Measurements from ENCODE around the gene FADS6.

DNA sequence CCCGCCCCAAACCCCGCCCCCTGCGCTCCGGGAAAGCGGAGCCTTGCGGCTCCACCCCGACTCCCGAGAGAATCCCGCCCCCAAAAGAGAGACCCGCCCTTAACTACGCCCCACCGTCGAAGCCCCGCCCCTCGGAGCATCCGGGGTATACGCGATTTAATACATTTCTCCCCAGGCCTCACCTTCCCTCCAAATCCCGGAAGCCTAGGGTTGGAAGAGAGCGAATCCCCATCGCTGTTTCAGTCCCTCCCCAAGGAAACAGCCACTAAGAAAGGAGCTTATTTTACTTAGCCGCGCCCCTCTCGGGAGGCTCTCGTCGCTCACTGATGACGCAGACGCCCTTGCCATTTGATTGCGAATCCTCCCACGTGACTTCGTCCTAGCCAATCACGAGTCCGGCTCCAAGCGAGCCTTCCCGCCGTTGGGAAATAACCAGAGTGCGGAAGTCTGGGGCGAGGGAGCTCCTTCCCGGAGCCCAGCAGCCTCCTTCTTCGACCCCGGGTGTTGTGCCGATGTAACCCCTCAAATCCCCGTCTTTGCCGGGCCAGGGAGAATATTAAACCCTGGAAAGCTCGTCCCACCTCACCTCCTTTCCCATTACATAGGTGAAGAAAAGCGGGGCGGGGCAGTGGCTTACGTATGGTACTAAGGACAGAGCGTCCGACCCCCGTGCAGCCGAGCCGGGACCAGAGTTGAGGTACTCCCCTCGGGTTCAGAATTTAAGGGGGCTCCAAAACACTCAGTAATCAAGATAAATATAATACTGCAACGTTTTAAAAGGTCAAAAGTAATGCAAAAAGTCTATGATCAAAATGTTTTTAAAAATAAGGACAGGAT lies 20.2 kb downstream of the FADS6 start:
- peak; percentile 86 for TF ChIP-seq POLR2A (IDR thresholded peaks at IDR 0.05; ENCODE audit: low read depth, low read length)
- TF ChIP-seq, protein P1, sequence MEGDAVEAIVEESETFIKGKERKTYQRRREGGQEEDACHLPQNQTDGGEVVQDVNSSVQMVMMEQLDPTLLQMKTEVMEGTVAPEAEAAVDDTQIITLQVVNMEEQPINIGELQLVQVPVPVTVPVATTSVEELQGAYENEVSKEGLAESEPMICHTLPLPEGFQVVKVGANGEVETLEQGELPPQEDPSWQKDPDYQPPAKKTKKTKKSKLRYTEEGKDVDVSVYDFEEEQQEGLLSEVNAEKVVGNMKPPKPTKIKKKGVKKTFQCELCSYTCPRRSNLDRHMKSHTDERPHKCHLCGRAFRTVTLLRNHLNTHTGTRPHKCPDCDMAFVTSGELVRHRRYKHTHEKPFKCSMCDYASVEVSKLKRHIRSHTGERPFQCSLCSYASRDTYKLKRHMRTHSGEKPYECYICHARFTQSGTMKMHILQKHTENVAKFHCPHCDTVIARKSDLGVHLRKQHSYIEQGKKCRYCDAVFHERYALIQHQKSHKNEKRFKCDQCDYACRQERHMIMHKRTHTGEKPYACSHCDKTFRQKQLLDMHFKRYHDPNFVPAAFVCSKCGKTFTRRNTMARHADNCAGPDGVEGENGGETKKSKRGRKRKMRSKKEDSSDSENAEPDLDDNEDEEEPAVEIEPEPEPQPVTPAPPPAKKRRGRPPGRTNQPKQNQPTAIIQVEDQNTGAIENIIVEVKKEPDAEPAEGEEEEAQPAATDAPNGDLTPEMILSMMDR (IDR thresholded peaks at IDR 0.05 in 2 of 3, conservative IDR thresholded peaks at IDR 0.05 in 1 of 3; ENCODE audit: control insufficient read depth in 2 of 3, extremely low read depth in 1 of 3, insufficient read depth in 1 of 3, low read depth in 3 of 3, low read length in 3 of 3), result no peak
- TF ChIP-seq BACH1 (IDR thresholded peaks at IDR 0.05; ENCODE audit: borderline replicate concordance), result peak; percentile 56; the same call in 1 of the 2 replicates
- TF ChIP-seq, protein P2, sequence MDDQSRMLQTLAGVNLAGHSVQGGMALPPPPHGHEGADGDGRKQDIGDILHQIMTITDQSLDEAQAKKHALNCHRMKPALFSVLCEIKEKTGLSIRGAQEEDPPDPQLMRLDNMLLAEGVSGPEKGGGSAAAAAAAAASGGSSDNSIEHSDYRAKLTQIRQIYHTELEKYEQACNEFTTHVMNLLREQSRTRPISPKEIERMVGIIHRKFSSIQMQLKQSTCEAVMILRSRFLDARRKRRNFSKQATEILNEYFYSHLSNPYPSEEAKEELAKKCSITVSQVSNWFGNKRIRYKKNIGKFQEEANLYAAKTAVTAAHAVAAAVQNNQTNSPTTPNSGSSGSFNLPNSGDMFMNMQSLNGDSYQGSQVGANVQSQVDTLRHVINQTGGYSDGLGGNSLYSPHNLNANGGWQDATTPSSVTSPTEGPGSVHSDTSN (IDR thresholded peaks at IDR 0.05; ENCODE audit: insufficient replicate concordance, low read depth, low read length), result no peak
- TF ChIP-seq USF1 (IDR thresholded peaks at IDR 0.05; ENCODE audit: borderline replicate concordance, extremely low read length, insufficient read depth, low read depth, low read length), result peak; percentile 94
- TF ChIP-seq SUZ12 (IDR thresholded peaks at IDR 0.05; ENCODE audit: unreplicated experiment), result no peak
- TF ChIP-seq, protein P3, sequence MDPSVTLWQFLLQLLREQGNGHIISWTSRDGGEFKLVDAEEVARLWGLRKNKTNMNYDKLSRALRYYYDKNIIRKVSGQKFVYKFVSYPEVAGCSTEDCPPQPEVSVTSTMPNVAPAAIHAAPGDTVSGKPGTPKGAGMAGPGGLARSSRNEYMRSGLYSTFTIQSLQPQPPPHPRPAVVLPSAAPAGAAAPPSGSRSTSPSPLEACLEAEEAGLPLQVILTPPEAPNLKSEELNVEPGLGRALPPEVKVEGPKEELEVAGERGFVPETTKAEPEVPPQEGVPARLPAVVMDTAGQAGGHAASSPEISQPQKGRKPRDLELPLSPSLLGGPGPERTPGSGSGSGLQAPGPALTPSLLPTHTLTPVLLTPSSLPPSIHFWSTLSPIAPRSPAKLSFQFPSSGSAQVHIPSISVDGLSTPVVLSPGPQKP (IDR thresholded peaks at IDR 0.05; ENCODE audit: low read depth, low read length), result peak; percentile 30; the same call in 1 of the 2 replicates
- no peak; the same call in 1 of the 2 replicates for TF ChIP-seq TARDBP (IDR thresholded peaks at IDR 0.05; ENCODE audit: borderline replicate concordance)
- TF ChIP-seq EP300 (IDR thresholded peaks at IDR 0.05; ENCODE audit: borderline replicate concordance in 1 of 2, control insufficient read depth in 1 of 2, low read depth in 2 of 2, low read length in 2 of 2), result peak in 1 of 2 experiments; percentile 36; a peak in 1 of 4 replicates
- peak; percentile 93 for TF ChIP-seq NBN (IDR thresholded peaks at IDR 0.05)
- TF ChIP-seq SREBF2 (IDR thresholded peaks at IDR 0.05; ENCODE audit: low read length), result peak; percentile 84
- no peak for TF ChIP-seq MYC (IDR thresholded peaks at IDR 0.05; ENCODE audit: insufficient read depth, insufficient read length, insufficient replicate concordance, low read length, severe bottlenecking)

All from GM12878 (cell line).